Neural cell (in vitro differentiated cells): ENCODE results near the gene SPON2. TPM values are rescaled to one million over a fixed set of nuclear protein-coding genes. Genes with fewer than 3 reads are reported as not detected.

Experiments
- H2AFZ ChIP-seq: fragments of 200-600, 300-800 bp; sonication (generic), shearing (Covaris generic); 2 replicates; pipeline ENCODE4 v1.6.0; 2014; ENCODE audit warnings: low read depth, mild to moderate bottlenecking, antibody characterized with exemption, low read length, moderate library complexity
- H3F3A ChIP-seq: fragments of 200-600 bp; shearing (Covaris generic); 2 replicates; pipeline ENCODE4 v1.6.1; 2016; ENCODE audit warnings: mild to moderate bottlenecking, moderate library complexity, mixed read lengths, antibody characterized with exemption, low read length; ENCODE audit not compliant: insufficient read depth, poor library complexity, severe bottlenecking
- H3K27ac ChIP-seq: fragments of 200-600, 300-800 bp; sonication (generic), shearing (Covaris generic); 2 replicates; pipeline ENCODE4 v1.5.1; 2014; ENCODE audit warnings: mild to moderate bottlenecking, low read length, moderate library complexity
- H3K27me3 ChIP-seq: fragments of 300-800, 200-600 bp; sonication (generic), shearing (Covaris generic); 2 replicates; pipeline ENCODE4 v1.6.0; 2014; ENCODE audit warnings: mild to moderate bottlenecking, low read depth, low read length, moderate library complexity; ENCODE audit not compliant: insufficient read depth
- H3K36me3 ChIP-seq: fragments of 300-800, 200-600 bp; sonication (generic), shearing (Covaris generic); 2 replicates; pipeline ENCODE4 v1.5.1; 2014; ENCODE audit warnings: mild to moderate bottlenecking, antibody characterized with exemption, low read length, moderate library complexity; ENCODE audit not compliant: insufficient read depth
- H3K4me2 ChIP-seq: fragments of 300-800, 200-600 bp; sonication (generic), shearing (Covaris generic); 2 replicates; pipeline ENCODE4 v1.6.0; 2014; ENCODE audit warnings: mild to moderate bottlenecking, low read length
- H3K4me3 ChIP-seq: fragments of 300-800, 200-600 bp; sonication (generic), shearing (Covaris generic); 2 replicates; pipeline ENCODE4 v1.5.1; 2014; ENCODE audit warnings: mild to moderate bottlenecking, low read length, moderate library complexity
- H3K79me2 ChIP-seq: fragments of 200-600 bp; shearing (Covaris generic); replicated peaks from 2 replicates; pipeline ENCODE4 v1.6.0; 2014; ENCODE audit warnings: mild to moderate bottlenecking, low read length, moderate library complexity; ENCODE audit not compliant: insufficient read depth
- H3K9ac ChIP-seq: fragments of 300-800, 200-600 bp; sonication (generic), shearing (Covaris generic); 2 replicates; pipeline ENCODE4 v1.6.1; 2016; ENCODE audit warnings: mild to moderate bottlenecking, low read length, mixed read lengths
- H3K9me2 ChIP-seq: fragments of 200-600 bp; shearing (Covaris generic); 2 replicates; pipeline ENCODE4 v1.6.1; 2016; ENCODE audit warnings: mild to moderate bottlenecking, low read length, mixed read lengths; ENCODE audit not compliant: insufficient read depth
- H3K9me3 ChIP-seq: fragments of 200-600, 300-800 bp; sonication (generic), shearing (Covaris generic); 2 replicates; pipeline ENCODE4 v1.6.1; 2016; ENCODE audit warnings: mild to moderate bottlenecking, mixed run types, low read length, moderate library complexity, mixed read lengths
- H4K20me1 ChIP-seq: fragments of 200-600 bp; shearing (Covaris generic); 2 replicates; pipeline ENCODE4 v1.6.1; 2016; ENCODE audit warnings: mild to moderate bottlenecking, mixed run types; ENCODE audit not compliant: insufficient read depth
- CTCF ChIP-seq: fragments of 450-650 bp; IDR thresholded peaks from 2 replicates; pipeline ENCODE4 v1.5.1; 2014; ENCODE audit warnings: antibody characterized with exemption, mild to moderate bottlenecking, moderate library complexity; ENCODE audit not compliant: poor library complexity, severe bottlenecking
- EP300 ChIP-seq: fragments of 450-650 bp; conservative IDR thresholded peaks from 2 replicates; pipeline ENCODE4 v1.6.1; 2014; ENCODE audit warnings: antibody characterized with exemption, mild to moderate bottlenecking, moderate library complexity; ENCODE audit not compliant: poor library complexity, severe bottlenecking
- EZH2 ChIP-seq: fragments of 200-600, 300-800 bp; shearing (Covaris generic), sonication (generic); IDR thresholded peaks from 2 replicates; pipeline ENCODE4 v1.6.1; 2014; ENCODE audit warnings: antibody characterized with exemption, low read length, borderline replicate concordance, mild to moderate bottlenecking; ENCODE audit not compliant: insufficient read depth, poor library complexity, severe bottlenecking
- MXI1 ChIP-seq: fragments of 450-650 bp; conservative IDR thresholded peaks from 2 replicates; pipeline ENCODE4 v1.6.1; 2014; ENCODE audit warnings: antibody characterized with exemption, mild to moderate bottlenecking; ENCODE audit not compliant: poor library complexity, severe bottlenecking
- POLR2AphosphoS5 ChIP-seq: IDR thresholded peaks from 2 replicates; pipeline ENCODE4 v1.6.1; 2012
- RAD21 ChIP-seq: fragments of 450-650 bp; conservative IDR thresholded peaks from 2 replicates; pipeline ENCODE4 v1.6.1; 2014; ENCODE audit warnings: antibody characterized with exemption, mild to moderate bottlenecking, moderate library complexity
- REST ChIP-seq: IDR thresholded peaks from 2 replicates; pipeline ENCODE4 v1.6.1; 2012; ENCODE audit warnings: borderline replicate concordance
- SMC3 ChIP-seq: fragments of 450-650 bp; conservative IDR thresholded peaks from 2 replicates; pipeline ENCODE4 v1.6.1; 2014; ENCODE audit warnings: antibody characterized with exemption, mild to moderate bottlenecking, moderate library complexity; ENCODE audit not compliant: poor library complexity
- TAF1 ChIP-seq: IDR thresholded peaks from 2 replicates; pipeline ENCODE4 v1.6.1; 2012; ENCODE audit warnings: low read depth
- polyA plus RNA-seq: library from polyadenylated mRNA; depleted of rRNA; stranded (reverse); fragments of >200 nt; gene quantifications from 2 replicates; pipeline ENCODE4 v1.2.3, GENCODE V29; 2014

Gene SPON2
- polyA plus RNA-seq, 1 donor from 2014 or later, result 0.57 TPM

- Histone ChIP-seq H3F3A (no peaks in the 10 kb centered on the region), H3K27me3 (no peaks in the 10 kb centered on the region), H3K36me3 (no peaks in the 10 kb centered on the region), H3K4me2 (no peak overlapping the region), H3K79me2 (no peaks in the 10 kb centered on the region), H3K9ac (no peak overlapping the region), H3K9me2 (no peaks in the 10 kb centered on the region), H4K20me1 (no peaks in the 10 kb centered on the region), H3K27ac (no peak overlapping the region), H2AFZ (no peak overlapping the region), H3K9me3 (no peaks in the 10 kb centered on the region), H3K4me3 (no peak overlapping the region)
- TF ChIP-seq EP300, result no peak
- no peak for TF ChIP-seq SMC3
- no peak for TF ChIP-seq MXI1
Measured at GRCh38 chr4:1193206-1194009, 21.0 kb upstream of the SPON2 start.

- Histone ChIP-seq H3K27ac (no peak overlapping the region), H3K79me2 (no peaks in the 10 kb centered on the region), H3F3A (no peaks in the 10 kb centered on the region), H2AFZ (no peak overlapping the region), H3K27me3 (no peaks in the 10 kb centered on the region), H3K4me3 (no peak overlapping the region), H3K9me2 (no peaks in the 10 kb centered on the region), H3K9ac (no peak overlapping the region), H3K4me2 (no peak overlapping the region), H3K36me3 (no peaks in the 10 kb centered on the region), H4K20me1 (no peaks in the 10 kb centered on the region), H3K9me3 (no peaks in the 10 kb centered on the region)
- TF ChIP-seq TAF1 (no peak), MXI1 (no peak), EZH2 (no peak), RAD21 (no peak), CTCF (no peak), POLR2AphosphoS5 (no peak), EP300 (no peak), REST (no peak), SMC3 (no peak)
Measured at GRCh38 chr4:1192493-1193205, 20.3 kb upstream of the SPON2 start.
